ENCODE measurements around the gene SWAP70.

Gene SWAP70

GRCh38 chr11:9771071-9771511, 107.2 kb downstream of the SWAP70 start:
- Histone ChIP-seq H3K27me3 (ENCODE audit: insufficient read depth, poor library complexity, severe bottlenecking) (no peaks in the 10 kb centered on the region), H3K4me3 (ENCODE audit: severe bottlenecking) (no peak overlapping the region), H3K4me1 (ENCODE audit: insufficient read depth, poor library complexity, severe bottlenecking) (peaks cover 11% of the 10 kb centered on the region), H3K36me3 (ENCODE audit: low read depth) (no peaks in the 10 kb centered on the region), H3K27ac (ENCODE audit: poor library complexity, severe bottlenecking) (no peak overlapping the region), H3K9me3 (ENCODE audit: severe bottlenecking) (no peaks in the 10 kb centered on the region)
- no peak for TF ChIP-seq CTCF (IDR thresholded peaks at IDR 0.05; ENCODE audit: poor library complexity, severe bottlenecking)
- DNase-seq (ENCODE audit: low spot score) = no peak
- ATAC-seq (ENCODE audit: low read depth) = no peak

- no peak for ATAC-seq (ENCODE audit: low read depth)
- no peak overlapping the region for H3K27ac ChIP-seq (ENCODE audit: poor library complexity, severe bottlenecking)
Observed at GRCh38 chr11:9772218-9772617, 108.3 kb downstream of the SWAP70 start.

GRCh38 chr11:9773524-9773923, 109.6 kb downstream of the SWAP70 start:
- no peaks in the 10 kb centered on the region for H3K9me3 ChIP-seq (ENCODE audit: severe bottlenecking)
- no peaks in the 10 kb centered on the region for H3K27me3 ChIP-seq (ENCODE audit: insufficient read depth, poor library complexity, severe bottlenecking)
- DNase-seq (ENCODE audit: low spot score) (no peak), ATAC-seq (ENCODE audit: low read depth) (no peak)
- no peak overlapping the region for H3K27ac ChIP-seq (ENCODE audit: poor library complexity, severe bottlenecking)
- TF ChIP-seq CTCF (IDR thresholded peaks at IDR 0.05; ENCODE audit: poor library complexity, severe bottlenecking) = no peak
- no peak overlapping the region for H3K4me3 ChIP-seq (ENCODE audit: severe bottlenecking)
- H3K36me3 ChIP-seq (ENCODE audit: low read depth) = 0 out of 2 replicates have a peak, but pooled peaks cover 1% of the 10 kb centered on the region
- H3K4me1 ChIP-seq (ENCODE audit: insufficient read depth, poor library complexity, severe bottlenecking) = peaks cover 11% of the 10 kb centered on the region

More at GRCh38 chr11:9772218-9772617, 108.3 kb downstream of the SWAP70 start:
- DNase-seq (ENCODE audit: low spot score) = no peak
- H3K9me3 ChIP-seq (ENCODE audit: severe bottlenecking) = no peaks in the 10 kb centered on the region
- H3K4me1 ChIP-seq (ENCODE audit: insufficient read depth, poor library complexity, severe bottlenecking) = peaks cover 11% of the 10 kb centered on the region
- no peaks in the 10 kb centered on the region for H3K36me3 ChIP-seq (ENCODE audit: low read depth)
- no peaks in the 10 kb centered on the region for H3K27me3 ChIP-seq (ENCODE audit: insufficient read depth, poor library complexity, severe bottlenecking)
- no peak for TF ChIP-seq CTCF (IDR thresholded peaks at IDR 0.05; ENCODE audit: poor library complexity, severe bottlenecking)
- H3K4me3 ChIP-seq (ENCODE audit: severe bottlenecking) = no peak overlapping the region

GRCh38 chr11:9774109-9774508, 110.2 kb downstream of the SWAP70 start:
- no peak overlapping the region for H3K27ac ChIP-seq (ENCODE audit: poor library complexity, severe bottlenecking)
- TF ChIP-seq CTCF (IDR thresholded peaks at IDR 0.05; ENCODE audit: poor library complexity, severe bottlenecking) = no peak
- DNase-seq (ENCODE audit: low spot score) = no peak
- no peaks in the 10 kb centered on the region for H3K9me3 ChIP-seq (ENCODE audit: severe bottlenecking)
- no peak for ATAC-seq (ENCODE audit: low read depth)
- peaks cover 11% of the 10 kb centered on the region for H3K4me1 ChIP-seq (ENCODE audit: insufficient read depth, poor library complexity, severe bottlenecking)
- no peak overlapping the region for H3K4me3 ChIP-seq (ENCODE audit: severe bottlenecking)
- peaks cover 7% of the 10 kb centered on the region for H3K36me3 ChIP-seq (ENCODE audit: low read depth)
- H3K27me3 ChIP-seq (ENCODE audit: insufficient read depth, poor library complexity, severe bottlenecking) = no peaks in the 10 kb centered on the region

GRCh38 chr11:9774591-9775397, 110.9 kb downstream of the SWAP70 start:
- Histone ChIP-seq H3K4me1 (ENCODE audit: insufficient read depth, poor library complexity, severe bottlenecking) (peaks cover 11% of the 10 kb centered on the region), H3K27ac (ENCODE audit: poor library complexity, severe bottlenecking) (peak overlapping the region; percentile 24), H3K36me3 (ENCODE audit: low read depth) (peaks cover 14% of the 10 kb centered on the region), H3K4me3 (ENCODE audit: severe bottlenecking) (no peak overlapping the region), H3K9me3 (ENCODE audit: severe bottlenecking) (no peaks in the 10 kb centered on the region), H3K27me3 (ENCODE audit: insufficient read depth, poor library complexity, severe bottlenecking) (no peaks in the 10 kb centered on the region)
- no peak for TF ChIP-seq CTCF (IDR thresholded peaks at IDR 0.05; ENCODE audit: poor library complexity, severe bottlenecking)
- peak; percentile 87 for ATAC-seq (ENCODE audit: low read depth)
- DNase-seq (ENCODE audit: low spot score) = no peak
